Occipital lobe (tissue), 2 donors: ENCODE results near the gene VAV3. TPM values are rescaled to one million over a fixed set of nuclear protein-coding genes. Genes with fewer than 3 reads are reported as not detected.
"Not testable (repeated sequence)": the region's sequence is repeated elsewhere in the genome, so short reads cannot be mapped to it uniquely, and the experiment has no call there.

Source experiments
- DNase-seq: peaks from one replicate; lab custom pipeline; 2025; lab: John Stamatoyannopoulos, UW
- total RNA-seq: library from RNA; depleted of rRNA; stranded (reverse); fragments of >200 nt; gene quantifications from one replicate; pipeline ENCODE4 v1.2.3, GENCODE V29; 2014

Gene VAV3
- total RNA-seq, 1 donor from 2014 or later: 2.8 TPM

DNA sequence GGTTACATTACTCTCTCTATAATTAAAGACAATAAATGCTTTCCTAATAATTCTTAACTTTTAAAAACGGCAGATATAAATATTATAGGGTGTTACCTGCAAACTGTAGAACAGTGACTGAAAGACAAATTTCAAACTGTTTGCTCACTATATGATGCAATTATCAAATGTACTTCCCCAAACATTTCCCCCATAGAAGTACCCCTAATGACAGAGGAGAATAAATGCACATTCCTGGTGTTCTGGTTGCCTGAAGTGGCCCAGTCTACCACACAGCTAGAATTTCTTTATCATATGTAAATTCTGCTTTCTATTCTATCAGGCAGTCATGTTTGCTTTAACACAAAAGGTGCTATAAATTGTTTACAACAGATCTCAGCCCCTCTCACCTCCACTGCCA lies 70.4 kb downstream of the VAV3 start:
- no peak for DNase-seq

DNA sequence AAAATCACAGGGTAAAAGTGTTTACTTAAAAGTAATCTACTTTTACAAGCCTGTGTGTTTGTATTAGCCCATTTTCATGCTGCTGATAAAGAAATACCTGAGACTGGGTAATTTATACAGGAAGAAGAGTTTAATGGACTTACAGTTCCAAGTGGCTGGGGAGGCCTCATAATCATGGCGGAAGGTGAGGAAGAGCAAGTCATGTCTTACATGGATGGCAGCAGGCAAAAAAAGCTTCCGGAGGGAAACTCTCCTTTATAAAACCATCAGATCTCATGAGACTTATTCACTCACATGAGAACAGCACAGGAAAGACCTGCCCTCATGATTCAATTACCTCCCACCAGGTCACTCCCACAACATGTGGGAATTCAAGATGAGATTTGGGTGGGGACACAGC lies 71.6 kb downstream of the VAV3 start:
- not testable (repeated sequence) for DNase-seq

DNA sequence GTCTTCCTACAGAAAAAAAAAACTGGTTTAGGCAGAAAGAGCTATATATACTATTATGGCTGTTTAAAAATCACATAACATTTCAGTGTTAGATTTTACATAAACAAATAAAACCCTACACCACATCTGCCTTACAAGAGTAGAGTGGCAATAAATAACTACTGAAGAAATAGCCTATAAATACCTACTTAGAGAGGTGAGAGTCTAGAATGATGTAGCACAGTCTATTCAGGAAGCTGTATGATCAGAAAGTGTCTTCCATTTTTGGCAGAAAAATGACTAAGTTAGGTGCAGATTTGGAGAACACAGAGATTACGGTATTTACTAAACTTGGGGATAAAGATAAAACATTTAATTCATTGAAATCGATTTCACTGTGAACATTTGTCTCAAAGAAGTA lies 75.5 kb downstream of the VAV3 start:
- no peak for DNase-seq

DNA sequence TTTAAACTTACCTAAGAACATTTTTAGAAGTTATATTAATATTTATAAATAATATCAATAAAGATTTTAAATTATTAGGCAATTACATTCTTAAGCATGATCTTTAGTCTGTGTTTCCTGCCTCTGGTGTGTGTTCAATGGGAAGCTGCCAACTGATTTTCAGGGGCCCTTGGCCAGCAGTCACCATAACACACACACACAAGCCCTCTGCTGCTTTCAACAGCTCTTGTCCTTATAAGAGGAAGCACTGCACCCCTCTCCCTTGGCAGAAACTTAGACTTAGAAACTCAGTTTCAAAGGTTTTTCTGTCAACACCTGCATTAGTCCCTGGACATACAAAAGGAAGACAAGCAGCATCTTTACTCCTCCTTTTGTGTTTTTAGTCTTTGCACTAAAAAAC lies 81.4 kb downstream of the VAV3 start:
- DNase-seq: no peak

DNA sequence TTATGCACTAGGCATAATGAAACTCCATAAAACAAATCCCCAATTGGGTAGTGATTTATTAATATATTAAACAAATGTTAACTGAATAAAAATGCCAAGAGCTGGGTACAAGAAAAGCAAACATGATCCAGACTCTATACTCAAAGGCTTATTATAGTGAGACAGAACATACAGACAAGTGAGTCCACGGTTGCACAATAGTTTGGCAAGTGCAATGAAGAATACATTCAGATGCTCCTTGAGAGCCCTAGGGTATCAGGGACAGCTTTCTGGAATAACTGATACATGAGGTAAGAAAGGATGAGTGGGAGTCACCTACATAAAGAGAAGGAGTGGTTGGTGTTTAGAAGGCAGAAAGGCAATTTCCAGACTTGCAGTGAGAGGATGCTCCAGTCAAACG lies 85.1 kb downstream of the VAV3 start:
- DNase-seq: no peak

DNA sequence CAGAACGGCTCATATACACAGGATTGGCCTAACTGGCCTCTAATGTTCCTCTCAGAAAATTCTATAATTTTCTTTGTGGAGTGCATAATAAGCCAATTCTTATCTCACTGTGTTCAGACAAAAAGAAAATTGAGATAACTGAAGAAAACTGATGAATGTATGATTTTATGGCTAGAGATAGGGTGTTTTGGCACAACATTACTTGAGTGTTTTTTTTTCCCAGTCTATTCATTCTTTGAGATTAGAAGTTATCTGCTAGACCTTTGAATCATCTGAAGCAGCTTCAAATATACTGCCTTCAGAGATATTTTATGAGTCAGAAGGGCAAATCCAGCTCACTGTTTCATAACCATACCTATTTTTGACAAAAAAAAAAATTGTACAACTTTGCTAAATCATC lies 85.6 kb downstream of the VAV3 start:
- DNase-seq: no peak

DNA sequence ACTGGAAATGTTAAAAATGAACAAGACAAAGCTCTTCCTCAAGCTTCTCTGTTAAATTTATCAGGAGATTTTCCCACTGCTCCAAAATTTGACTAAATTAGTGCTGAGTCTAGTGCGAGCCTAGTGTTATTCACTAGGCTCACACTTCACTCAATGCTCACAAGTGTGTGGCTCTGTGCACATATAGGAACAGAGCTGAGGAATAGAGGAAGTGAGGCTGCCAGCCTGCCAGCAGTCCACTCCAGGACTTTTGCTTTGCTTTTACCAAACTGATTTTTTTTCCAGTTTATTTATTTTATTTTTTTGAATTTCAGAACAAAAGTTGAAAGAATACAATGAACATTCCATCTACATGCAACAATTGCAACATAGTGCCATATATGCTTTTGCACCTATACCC lies 87.2 kb downstream of the VAV3 start:
- DNase-seq: no peak

DNA sequence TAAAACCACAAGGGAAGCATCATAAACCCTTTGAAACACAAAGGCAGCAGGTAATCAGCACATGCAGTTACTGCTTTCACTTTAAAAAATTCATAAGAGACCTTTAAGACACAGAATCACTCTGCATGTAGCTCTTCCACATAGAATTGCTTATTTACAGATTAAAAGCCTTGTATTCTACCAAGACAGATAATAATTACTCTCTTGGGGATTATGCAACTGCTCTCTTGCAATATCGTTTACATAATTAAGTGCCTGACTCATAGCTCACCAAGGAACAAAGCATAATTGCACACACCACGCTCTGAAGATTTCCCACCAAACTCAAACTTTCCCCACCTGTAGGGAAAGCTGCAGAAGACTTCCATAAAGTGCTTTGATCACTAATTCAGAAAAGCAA lies 87.9 kb downstream of the VAV3 start:
- DNase-seq: no peak

DNA sequence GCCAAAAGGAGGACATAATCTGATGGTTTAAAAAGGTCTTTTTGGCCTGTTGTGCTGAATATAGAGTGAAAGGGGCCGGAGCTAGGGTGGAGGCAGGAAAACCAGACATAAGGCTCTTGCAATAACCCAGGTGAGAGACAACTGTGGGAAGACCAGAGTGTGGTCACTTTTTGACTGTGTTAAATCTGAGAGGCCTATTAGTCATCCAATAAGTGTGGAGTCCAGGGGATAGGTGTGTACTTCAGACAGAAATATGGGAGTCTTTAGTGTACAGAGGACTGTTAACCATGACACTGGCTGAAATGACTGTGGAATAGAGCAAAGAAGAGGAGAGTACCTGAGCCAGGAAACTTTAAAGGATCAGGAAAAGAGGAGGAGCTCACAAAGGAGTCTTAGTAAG lies 89.3 kb downstream of the VAV3 start:
- DNase-seq: no peak

DNA sequence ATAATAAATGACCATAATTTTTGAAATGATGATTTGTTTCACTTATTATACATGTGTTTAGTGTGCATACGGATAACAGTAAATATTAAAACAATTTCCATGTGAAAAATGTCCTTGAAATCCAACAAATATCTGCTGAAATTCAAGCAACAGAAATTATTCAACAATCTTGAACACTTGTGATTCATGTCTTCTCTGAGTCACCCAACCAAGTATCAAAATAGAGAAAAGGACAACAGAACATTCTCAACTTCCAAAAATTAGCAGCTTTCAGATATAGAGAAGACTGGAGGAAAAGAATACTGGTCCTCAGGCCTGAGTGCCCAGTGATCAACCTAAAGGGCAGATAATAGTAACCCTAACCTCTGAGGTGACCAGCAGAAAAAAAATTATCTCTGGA lies 90.8 kb downstream of the VAV3 start:
- no peak for DNase-seq

DNA sequence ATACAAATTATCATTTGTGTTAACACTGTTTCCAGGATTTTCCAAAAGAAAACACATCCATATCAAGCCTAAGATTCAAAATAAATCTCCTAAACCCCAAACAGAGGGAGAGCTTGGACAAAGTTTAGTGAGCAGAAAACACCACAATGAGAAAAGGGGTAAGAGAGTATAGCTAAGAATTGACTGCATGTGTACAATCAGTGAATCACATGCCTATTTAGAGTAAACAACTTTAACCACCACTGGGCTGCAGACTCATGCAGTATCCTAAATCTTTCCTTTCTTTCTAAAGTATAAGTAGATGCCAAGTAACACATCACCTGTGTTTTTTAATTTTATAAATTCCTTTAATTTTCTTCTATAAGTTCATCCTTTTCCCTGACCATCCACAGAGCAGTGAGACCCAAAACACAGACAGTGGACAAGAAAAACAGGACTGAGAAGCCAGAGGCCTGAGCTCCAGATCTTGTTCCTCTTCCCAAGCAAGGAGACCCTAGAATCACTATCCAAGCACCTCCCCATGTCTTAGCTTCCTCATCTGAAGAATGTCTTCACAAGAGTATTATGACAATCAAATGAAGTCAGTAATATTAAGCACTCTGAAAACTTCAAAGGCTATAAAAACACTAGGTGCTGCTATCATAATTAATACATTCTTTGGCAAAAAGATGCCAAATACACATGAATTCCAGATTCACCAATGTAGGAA lies 93.1 kb downstream of the VAV3 start:
- no peak for DNase-seq

DNA sequence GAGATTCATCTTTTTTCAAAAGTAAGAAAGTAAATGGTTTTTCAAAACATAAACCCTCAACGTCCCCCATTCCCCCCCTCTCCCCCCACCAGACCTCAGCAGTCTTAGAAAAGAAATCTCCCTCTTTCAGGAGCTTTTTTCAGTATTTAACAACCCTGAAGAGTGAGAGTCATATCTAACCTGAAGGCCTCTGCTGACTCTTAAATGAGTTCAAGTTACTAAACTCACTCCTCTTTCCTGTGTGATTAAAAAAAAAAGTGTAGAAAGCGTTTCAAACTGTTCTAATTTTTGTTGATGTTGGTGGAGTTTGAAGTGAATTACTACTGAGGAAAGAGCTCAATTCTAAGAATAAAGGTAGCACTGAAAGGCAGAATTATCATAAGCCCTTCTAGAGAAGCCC lies 93.7 kb downstream of the VAV3 start:
- DNase-seq: no peak

DNA sequence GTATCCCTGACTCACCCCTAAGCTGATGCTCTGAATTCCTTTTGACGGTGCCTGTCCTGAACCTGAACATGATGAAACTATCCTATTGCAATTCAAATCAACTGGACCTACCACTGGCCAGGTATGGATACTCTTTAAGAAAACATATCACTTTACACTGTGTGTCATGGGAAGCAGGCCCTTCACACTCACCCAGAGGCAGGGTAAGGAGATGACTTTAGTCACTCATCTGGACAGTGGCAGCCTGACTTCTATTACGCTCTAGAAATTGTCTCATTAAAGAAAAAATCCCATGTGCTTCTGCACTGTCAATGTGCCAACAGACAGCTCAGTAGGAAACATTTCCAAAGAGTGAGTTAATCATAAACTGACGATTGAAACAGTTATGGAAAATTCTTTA lies 94.3 kb downstream of the VAV3 start:
- DNase-seq: no peak

DNA sequence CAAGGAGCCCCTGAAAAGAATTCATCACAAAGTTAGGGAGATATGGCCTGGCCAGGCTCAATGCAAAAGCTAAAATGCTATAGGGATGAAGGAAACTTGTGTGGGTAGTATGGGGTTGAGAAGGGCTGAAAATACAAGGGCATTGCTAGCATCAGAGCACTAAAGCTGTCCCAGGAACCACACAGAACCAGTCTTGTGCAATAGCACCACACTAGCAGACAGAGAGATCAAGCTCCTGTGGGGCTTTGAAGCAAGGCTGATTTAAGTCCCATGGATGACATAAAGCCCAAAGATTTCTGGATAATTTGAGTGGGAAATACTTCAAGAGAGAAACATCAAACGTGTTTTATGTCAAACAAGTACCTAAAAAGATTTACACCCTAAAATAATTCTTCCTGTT lies 97.1 kb downstream of the VAV3 start:
- DNase-seq: no peak

DNA sequence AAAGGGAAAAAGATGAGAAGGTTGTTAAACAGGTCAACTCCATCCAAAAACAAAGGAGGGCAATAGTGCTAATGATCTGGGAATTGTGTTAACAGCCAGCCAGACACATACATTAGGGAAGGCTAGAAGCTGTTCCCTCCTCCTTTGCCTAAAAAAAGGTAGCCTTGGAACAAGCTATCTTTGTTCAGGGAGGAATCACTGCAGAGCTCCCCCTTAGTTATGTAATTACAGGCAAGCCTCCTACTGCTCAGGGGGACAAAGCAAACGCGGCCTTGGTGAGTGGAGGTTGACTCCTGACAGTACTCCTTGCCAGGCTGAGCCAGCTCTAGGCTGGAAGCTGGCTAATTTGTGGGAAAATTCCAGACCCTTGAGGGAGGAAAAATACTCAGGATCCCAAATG lies 97.6 kb downstream of the VAV3 start:
- DNase-seq: no peak

DNA sequence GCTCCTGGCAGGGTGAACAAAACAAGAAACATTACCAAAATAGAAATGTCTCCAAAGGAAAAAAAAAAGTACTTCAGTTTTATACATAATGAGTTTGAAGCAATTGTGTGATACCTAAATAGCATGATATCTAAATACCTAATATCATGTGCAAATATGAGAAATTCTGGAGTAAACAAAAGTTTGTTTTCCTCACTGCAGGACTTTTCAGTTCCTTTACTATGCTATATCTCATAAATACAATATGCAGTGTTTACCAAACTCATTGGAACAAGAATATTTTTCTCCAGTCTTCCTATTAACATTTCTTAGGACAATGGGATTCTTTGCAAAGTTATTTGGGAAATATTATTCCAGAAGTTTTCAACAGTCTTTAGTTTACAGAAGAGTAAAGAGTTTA lies 98.1 kb downstream of the VAV3 start:
- no peak for DNase-seq

DNA sequence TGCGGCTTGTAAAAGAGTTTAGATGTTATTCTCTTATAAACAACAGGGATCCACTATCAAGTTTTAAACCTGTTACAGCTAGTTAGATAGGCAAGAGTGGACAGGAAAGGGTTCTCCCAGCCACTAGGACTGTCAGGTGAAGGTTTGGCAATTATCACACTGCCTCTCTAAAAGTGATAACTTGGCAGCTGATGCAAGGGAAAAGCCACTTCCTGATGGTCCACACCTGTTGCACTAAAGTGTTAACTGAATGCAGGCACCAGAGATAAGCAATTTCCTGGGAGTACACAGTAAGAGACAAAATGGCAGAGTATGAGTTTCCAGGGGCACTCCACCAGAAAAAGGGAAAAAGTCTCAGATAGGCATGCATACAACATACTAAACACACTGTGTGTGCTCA lies 99.4 kb downstream of the VAV3 start:
- DNase-seq: no peak

DNA sequence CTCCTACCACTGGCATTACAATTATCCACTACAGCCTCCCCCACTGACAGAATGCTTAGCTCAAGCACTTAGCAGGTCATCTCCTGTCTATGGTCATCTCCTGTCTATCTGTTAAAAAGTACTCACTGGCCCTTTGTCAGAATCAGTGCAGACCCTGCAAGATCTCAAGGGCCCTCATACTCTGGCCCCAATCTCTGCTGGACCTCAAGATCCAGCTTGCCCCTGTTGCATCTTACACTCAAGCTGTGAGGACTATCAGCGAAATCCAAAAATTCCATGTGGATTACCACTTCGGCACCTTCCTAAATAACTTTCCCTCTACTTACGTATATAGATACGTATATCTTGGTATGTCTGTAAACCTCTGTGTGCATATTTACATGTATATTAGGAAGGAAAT lies 101.6 kb downstream of the VAV3 start:
- DNase-seq: no peak

DNA sequence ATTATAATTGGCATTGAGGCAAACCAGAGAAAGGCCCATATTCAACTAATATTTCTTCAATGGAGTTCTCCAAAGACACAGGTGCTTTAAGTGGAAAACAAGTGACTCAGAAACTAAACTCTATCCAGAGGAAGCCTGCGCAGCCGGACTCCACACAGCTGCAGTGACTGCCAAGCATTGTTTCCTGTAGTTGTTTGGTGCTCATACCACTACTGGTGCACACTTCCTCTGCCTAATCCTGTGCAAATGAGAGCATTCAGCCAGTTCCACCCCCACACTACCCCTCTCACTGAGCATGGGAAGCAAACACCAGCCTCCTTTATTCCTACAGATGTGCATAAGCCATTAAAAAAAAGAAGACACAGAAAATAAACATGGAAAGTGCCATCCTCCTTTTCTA lies 102.9 kb downstream of the VAV3 start:
- DNase-seq: no peak

DNA sequence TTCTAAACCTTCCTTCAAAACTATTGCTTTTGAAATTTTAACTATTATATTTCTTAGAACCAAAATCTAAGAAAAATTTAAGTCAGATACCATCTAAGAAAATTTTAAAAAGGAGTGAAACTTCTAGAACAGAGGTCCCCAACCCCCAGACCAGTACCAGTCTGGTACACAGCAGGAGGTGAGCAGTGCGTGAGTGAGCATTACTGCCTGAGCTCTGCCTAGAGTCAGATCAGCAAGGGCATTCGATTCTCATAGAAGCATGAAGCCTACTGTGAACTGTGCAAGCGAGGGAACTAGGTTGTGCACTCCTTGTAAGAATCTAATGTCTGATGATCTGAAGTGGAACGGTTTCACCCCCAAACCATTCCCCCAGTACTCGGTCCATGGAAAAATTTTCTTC lies 106.7 kb downstream of the VAV3 start:
- DNase-seq: no peak

DNA sequence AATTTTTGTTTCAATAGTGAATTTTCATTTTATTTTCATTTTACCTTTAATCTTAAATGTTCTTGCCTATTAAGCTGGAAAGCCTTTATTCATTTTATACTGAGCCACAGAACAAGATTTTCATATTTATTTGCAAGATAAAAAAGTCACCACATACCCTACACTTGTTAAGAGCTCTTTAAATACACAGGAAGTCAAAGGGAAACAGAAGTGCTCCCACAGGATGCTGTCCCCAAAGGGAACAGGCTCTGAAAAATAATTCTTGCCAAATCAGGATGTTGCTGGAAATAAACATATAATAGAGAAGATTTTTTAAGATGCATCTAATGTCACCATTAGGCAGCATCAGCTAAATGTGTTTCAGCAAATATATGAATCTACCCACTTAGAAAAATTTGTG lies 113.6 kb downstream of the VAV3 start:
- no peak for DNase-seq

DNA sequence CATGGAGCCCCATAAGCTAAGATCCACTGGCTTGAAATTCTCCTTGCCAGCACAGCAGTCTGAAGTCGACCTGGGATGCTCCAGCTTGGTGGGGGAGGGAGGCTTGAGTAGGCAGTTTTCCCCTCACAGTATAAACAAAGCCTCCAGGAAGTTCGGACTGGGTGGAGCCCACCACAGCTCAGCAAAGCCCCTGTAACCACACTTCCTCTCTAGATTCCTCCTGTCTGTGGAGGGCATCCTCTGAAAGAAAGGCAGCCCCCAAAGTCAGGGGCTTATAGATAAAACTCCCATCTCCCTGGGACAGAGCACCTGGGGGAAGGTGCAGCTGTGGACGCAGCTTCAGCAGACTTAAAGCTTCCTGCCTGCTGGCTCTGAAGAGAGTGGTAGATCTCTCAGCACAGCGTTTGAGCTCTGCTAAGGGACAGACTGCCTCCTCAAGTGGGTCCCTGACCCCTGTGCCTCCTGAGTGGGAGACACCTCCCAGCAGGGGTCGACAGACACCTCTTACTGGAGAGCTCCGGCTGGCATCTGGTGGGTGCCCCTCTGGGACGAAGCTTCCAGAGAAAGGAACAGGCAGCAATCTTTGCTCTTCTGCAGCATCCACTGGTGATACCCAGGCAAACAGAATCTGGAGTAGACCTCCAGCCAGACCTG lies 120.3 kb downstream of the VAV3 start:
- DNase-seq: not testable (repeated sequence)

DNA sequence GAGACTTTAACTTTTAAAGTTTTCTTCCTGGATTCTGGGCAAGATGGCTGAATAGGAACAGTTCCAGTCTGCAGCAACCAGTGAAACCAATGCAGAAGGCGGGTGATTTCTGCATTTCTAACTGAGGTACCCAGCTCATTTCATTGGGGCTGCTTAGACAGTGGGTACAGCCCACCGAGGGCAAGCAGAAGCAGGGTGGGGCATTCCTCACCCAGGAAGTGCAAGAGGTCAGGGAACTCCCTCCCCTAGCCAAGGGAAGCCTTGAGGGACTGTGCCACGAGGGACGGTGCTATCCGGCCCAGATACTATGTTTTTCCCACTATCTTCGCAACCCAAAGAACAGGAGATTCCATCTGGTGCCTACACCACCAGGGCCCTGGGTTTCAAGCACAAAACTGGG lies 121.0 kb downstream of the VAV3 start:
- DNase-seq: no peak

DNA sequence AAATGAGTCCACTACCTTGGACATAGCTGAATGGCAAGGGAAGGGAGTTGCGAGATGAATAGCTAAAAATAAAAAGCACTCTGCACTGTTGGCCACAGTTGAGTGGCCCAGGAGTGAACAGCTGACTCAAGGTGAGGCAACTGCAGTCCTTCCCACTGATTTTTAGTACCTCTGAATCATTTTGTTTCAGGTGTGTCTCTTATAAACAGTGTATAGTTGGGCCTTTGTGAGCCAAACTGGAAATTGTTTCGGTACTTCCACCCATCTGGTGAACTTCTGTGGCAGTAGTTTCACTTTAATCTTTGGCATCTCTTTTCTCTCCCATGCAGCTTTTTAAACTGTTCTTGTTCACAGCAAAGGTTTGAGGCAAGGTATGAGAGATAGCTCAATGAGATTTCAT lies 122.7 kb downstream of the VAV3 start:
- DNase-seq: no peak
